ENCODE results near the gene ERC2. TPM values are rescaled to one million over a fixed set of nuclear protein-coding genes. Genes with fewer than 3 reads are reported as not detected.

ERC2 gene
- total RNA-seq, 4 donors from 2014 or later, result 5.3 to 8.8 (median 7.8) TPM

- DNase-seq, result no peak
Observed at GRCh38 chr3:56356808-56357207, 111.5 kb downstream of the ERC2 start.

GRCh38 chr3:56355570-56356185 is 112.6 kb downstream of the ERC2 start:
- intact Hi-C loops (cut with DNase I), result no loop called here
- Histone ChIP-seq H3K27ac (no peak overlapping the region), H3K36me3 (no peaks in the 10 kb centered on the region), H3K27me3 (no peaks in the 10 kb centered on the region), H3K4me1 (no peaks in the 10 kb centered on the region), H3K4me3 (replicated peaks in 1 of 3) (no peak overlapping the region), H3K9me3 (no peaks in the 10 kb centered on the region)
- TF ChIP-seq CTCF (IDR thresholded peaks at IDR 0.05) (no peak), POLR2A (IDR thresholded peaks at IDR 0.05) (no peak)
- 85 to 87% methylated on average over 7 of the region's 7 CpGs for WGBS, 2 donors
- DNase-seq, result no peak

More at GRCh38 chr3:56356808-56357207, 111.5 kb downstream of the ERC2 start:
- intact Hi-C loops (cut with DNase I), result no loop called here
- H3K9me3 ChIP-seq, result no peaks in the 10 kb centered on the region
- H3K27me3 ChIP-seq, result no peaks in the 10 kb centered on the region
- no peaks in the 10 kb centered on the region for H3K36me3 ChIP-seq
- no peak for TF ChIP-seq POLR2A (IDR thresholded peaks at IDR 0.05)
- TF ChIP-seq CTCF (IDR thresholded peaks at IDR 0.05), result no peak
- H3K4me3 ChIP-seq (replicated peaks in 1 of 3), result no peak overlapping the region
- no peaks in the 10 kb centered on the region for H3K4me1 ChIP-seq
- H3K27ac ChIP-seq, result no peak overlapping the region

GRCh38 chr3:56351537-56351936 is 116.7 kb downstream of the ERC2 start:
- 76% methylated on average over 1 of the region's 1 CpG; no CpG with 5 or more reads in 1 of the 2 donors for WGBS, 2 donors
- H3K4me3 ChIP-seq (replicated peaks in 1 of 3), result no peak overlapping the region
- DNase-seq, result no peak
- H3K4me1 ChIP-seq, result no peaks in the 10 kb centered on the region
- H3K27me3 ChIP-seq, result no peaks in the 10 kb centered on the region
- TF ChIP-seq CTCF (IDR thresholded peaks at IDR 0.05) (no peak), POLR2A (IDR thresholded peaks at IDR 0.05) (no peak)
- H3K27ac ChIP-seq, result no peak overlapping the region
- no peaks in the 10 kb centered on the region for H3K36me3 ChIP-seq
- no peaks in the 10 kb centered on the region for H3K9me3 ChIP-seq
- intact Hi-C loops (cut with DNase I), result no loop called here

- H3K27me3 ChIP-seq, result no peaks in the 10 kb centered on the region
- H3K4me1 ChIP-seq, result no peaks in the 10 kb centered on the region
- TF ChIP-seq POLR2A (IDR thresholded peaks at IDR 0.05) (no peak), CTCF (IDR thresholded peaks at IDR 0.05) (peak in 1 of 6 experiments; percentile 21)
- no peak overlapping the region for H3K4me3 ChIP-seq (replicated peaks in 1 of 3)
- intact Hi-C loops (cut with DNase I), result no loop called here
- H3K36me3 ChIP-seq, result no peaks in the 10 kb centered on the region
- peak in 1 of 2 donors; percentile 1 for DNase-seq
- no peak overlapping the region for H3K27ac ChIP-seq
- H3K9me3 ChIP-seq, result no peaks in the 10 kb centered on the region
- 38 to 45% methylated on average over 5 of the region's 5 CpGs for WGBS, 2 donors
Observed at GRCh38 chr3:56347219-56347871, 120.9 kb downstream of the ERC2 start.

GRCh38 chr3:56342475-56342874 is 125.8 kb downstream of the ERC2 start:
- Histone ChIP-seq H3K9me3 (no peaks in the 10 kb centered on the region), H3K36me3 (no peaks in the 10 kb centered on the region), H3K27me3 (no peaks in the 10 kb centered on the region), H3K4me3 (replicated peaks in 1 of 3) (no peak overlapping the region), H3K27ac (no peak overlapping the region), H3K4me1 (no peaks in the 10 kb centered on the region)
- WGBS, 2 donors, result 40 to 51% methylated on average over 2 of the region's 2 CpGs
- TF ChIP-seq CTCF (IDR thresholded peaks at IDR 0.05) (no peak), POLR2A (IDR thresholded peaks at IDR 0.05) (no peak)
- intact Hi-C loops (cut with DNase I), result no loop called here
- DNase-seq, result no peak
